ENCODE data around the gene BAX. TPM values are rescaled to one million over a fixed set of nuclear protein-coding genes. Genes with fewer than 3 reads are reported as not detected.
A peak's percentile ranks its signal among the peaks of the same experiment; 100 is the strongest.

BAX gene
- total and polyA plus RNA-seq, 9 of the 15 experiments (the other 6 are each of a cell fraction or from before 2014, with no cell fraction given) = 3.2 to 95.4 (median 44.5) TPM

DNA sequence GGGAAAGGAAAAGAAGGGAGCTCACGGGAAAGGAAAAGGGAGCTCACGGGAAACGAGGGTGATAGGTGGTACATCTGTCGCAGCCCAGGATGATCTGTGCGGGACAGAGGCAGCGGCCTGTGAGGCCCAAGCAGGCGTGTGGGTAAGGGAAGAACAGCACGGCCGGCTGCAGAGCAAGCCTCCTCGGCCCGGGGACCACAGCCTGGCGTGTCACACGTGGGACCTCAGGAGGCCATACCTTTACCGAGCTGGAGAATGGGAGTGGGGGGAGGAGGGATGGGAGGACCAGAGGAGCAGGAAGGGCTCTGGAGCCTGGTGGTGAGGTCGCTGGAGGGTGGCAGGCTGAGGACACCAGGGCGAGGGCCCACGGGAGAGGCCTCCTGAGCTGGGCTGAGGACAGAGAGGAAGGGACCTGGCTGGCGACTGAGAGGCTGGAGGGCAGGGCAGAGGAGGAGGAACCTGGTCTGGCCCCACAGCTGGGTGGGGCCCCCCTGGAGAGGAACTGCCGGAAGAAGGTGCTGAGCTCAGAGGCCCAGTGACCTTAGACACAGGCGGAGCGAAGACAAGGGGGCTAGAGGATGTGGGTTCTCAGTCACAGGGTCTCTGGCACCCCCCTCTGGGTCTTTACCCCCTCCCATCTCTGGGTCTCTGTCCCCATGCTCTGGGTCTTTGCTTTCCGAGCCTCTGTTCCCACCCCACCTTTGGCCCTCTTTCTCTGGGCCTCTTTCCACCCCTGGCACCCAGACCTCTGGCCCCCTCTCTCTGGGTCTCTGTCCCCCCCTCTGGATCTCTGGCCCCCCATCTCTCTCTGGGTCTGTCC is 7.6 kb downstream of the BAX start (continued):
- TF ChIP-seq, protein P1, sequence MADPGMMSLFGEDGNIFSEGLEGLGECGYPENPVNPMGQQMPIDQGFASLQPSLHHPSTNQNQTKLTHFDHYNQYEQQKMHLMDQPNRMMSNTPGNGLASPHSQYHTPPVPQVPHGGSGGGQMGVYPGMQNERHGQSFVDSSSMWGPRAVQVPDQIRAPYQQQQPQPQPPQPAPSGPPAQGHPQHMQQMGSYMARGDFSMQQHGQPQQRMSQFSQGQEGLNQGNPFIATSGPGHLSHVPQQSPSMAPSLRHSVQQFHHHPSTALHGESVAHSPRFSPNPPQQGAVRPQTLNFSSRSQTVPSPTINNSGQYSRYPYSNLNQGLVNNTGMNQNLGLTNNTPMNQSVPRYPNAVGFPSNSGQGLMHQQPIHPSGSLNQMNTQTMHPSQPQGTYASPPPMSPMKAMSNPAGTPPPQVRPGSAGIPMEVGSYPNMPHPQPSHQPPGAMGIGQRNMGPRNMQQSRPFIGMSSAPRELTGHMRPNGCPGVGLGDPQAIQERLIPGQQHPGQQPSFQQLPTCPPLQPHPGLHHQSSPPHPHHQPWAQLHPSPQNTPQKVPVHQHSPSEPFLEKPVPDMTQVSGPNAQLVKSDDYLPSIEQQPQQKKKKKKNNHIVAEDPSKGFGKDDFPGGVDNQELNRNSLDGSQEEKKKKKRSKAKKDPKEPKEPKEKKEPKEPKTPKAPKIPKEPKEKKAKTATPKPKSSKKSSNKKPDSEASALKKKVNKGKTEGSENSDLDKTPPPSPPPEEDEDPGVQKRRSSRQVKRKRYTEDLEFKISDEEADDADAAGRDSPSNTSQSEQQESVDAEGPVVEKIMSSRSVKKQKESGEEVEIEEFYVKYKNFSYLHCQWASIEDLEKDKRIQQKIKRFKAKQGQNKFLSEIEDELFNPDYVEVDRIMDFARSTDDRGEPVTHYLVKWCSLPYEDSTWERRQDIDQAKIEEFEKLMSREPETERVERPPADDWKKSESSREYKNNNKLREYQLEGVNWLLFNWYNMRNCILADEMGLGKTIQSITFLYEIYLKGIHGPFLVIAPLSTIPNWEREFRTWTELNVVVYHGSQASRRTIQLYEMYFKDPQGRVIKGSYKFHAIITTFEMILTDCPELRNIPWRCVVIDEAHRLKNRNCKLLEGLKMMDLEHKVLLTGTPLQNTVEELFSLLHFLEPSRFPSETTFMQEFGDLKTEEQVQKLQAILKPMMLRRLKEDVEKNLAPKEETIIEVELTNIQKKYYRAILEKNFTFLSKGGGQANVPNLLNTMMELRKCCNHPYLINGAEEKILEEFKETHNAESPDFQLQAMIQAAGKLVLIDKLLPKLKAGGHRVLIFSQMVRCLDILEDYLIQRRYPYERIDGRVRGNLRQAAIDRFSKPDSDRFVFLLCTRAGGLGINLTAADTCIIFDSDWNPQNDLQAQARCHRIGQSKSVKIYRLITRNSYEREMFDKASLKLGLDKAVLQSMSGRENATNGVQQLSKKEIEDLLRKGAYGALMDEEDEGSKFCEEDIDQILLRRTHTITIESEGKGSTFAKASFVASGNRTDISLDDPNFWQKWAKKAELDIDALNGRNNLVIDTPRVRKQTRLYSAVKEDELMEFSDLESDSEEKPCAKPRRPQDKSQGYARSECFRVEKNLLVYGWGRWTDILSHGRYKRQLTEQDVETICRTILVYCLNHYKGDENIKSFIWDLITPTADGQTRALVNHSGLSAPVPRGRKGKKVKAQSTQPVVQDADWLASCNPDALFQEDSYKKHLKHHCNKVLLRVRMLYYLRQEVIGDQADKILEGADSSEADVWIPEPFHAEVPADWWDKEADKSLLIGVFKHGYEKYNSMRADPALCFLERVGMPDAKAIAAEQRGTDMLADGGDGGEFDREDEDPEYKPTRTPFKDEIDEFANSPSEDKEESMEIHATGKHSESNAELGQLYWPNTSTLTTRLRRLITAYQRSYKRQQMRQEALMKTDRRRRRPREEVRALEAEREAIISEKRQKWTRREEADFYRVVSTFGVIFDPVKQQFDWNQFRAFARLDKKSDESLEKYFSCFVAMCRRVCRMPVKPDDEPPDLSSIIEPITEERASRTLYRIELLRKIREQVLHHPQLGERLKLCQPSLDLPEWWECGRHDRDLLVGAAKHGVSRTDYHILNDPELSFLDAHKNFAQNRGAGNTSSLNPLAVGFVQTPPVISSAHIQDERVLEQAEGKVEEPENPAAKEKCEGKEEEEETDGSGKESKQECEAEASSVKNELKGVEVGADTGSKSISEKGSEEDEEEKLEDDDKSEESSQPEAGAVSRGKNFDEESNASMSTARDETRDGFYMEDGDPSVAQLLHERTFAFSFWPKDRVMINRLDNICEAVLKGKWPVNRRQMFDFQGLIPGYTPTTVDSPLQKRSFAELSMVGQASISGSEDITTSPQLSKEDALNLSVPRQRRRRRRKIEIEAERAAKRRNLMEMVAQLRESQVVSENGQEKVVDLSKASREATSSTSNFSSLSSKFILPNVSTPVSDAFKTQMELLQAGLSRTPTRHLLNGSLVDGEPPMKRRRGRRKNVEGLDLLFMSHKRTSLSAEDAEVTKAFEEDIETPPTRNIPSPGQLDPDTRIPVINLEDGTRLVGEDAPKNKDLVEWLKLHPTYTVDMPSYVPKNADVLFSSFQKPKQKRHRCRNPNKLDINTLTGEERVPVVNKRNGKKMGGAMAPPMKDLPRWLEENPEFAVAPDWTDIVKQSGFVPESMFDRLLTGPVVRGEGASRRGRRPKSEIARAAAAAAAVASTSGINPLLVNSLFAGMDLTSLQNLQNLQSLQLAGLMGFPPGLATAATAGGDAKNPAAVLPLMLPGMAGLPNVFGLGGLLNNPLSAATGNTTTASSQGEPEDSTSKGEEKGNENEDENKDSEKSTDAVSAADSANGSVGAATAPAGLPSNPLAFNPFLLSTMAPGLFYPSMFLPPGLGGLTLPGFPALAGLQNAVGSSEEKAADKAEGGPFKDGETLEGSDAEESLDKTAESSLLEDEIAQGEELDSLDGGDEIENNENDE (IDR thresholded peaks at IDR 0.05; ENCODE audit: low read depth, low read length) = no peak
- TF ChIP-seq TRIM28 (IDR thresholded peaks at IDR 0.05) (no peak), ZNF695 (CRISPR knock-in tag; IDR thresholded peaks at IDR 0.05) (no peak), PHF8 (IDR thresholded peaks at IDR 0.05; ENCODE audit: borderline replicate concordance, low read length) (peak; percentile 55; the same call in 1 of the 2 replicates), EGR1 (conservative IDR thresholded peaks at IDR 0.05) (no peak), NR2C1 (IDR thresholded peaks at IDR 0.05) (no peak; the same call in 1 of the 2 replicates), NR2C1 (tag; IDR thresholded peaks at IDR 0.05) (peak; percentile 73), MAFG (tag; conservative IDR thresholded peaks at IDR 0.05) (no peak), ZNF445 (CRISPR knock-in tag; IDR thresholded peaks at IDR 0.05; ENCODE audit: low read depth) (0 out of 2 replicates have a peak, but pooled peaks have one; percentile 53), TBL1XR1 (IDR thresholded peaks at IDR 0.05; ENCODE audit: low read length in 2 of 2) (peak in 1 of 2 experiments; percentile 21; a peak in 1 of 4 replicates), GATAD2B (IDR thresholded peaks at IDR 0.05; ENCODE audit: borderline replicate concordance) (peak; percentile 61; the same call in 1 of the 2 replicates), ZNF830 (CRISPR knock-in tag; IDR thresholded peaks at IDR 0.05) (no peak), ZNF717 (CRISPR knock-in tag; IDR thresholded peaks at IDR 0.05) (no peak), SMAD3 (CRISPR knock-in tag; conservative IDR thresholded peaks at IDR 0.05) (peak; percentile 71), ZNF311 (CRISPR knock-in tag; IDR thresholded peaks at IDR 0.05) (no peak)
- TF ChIP-seq, protein P2, sequence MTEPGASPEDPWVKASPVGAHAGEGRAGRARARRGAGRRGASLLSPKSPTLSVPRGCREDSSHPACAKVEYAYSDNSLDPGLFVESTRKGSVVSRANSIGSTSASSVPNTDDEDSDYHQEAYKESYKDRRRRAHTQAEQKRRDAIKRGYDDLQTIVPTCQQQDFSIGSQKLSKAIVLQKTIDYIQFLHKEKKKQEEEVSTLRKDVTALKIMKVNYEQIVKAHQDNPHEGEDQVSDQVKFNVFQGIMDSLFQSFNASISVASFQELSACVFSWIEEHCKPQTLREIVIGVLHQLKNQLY (CRISPR knock-in tag; conservative IDR thresholded peaks at IDR 0.05) = 0 out of 4 replicates have a peak, but pooled peaks of 1 of the 2 experiments have one; percentile 70
